Lower leg skin (tissue), 3 donors: Measurements from ENCODE around the gene BZW1.

Experiments
- CTCF ChIP-seq, 3 donors: fragments of 450-650 bp; IDR thresholded peaks; one replicate each; pipeline ENCODE4 v1.5.1; 2016; ENCODE audit warnings: antibody characterized with exemption in 3 of 3, mild to moderate bottlenecking in 3 of 3, moderate library complexity in 2 of 3
- POLR2A ChIP-seq, 2 donors: fragments of 450-650 bp; IDR thresholded peaks; one replicate each; pipeline ENCODE4 v1.6.1; 2016 to 2017; ENCODE audit warnings: antibody characterized with exemption in 2 of 2, mild to moderate bottlenecking in 1 of 2, moderate library complexity in 1 of 2

- TF ChIP-seq CTCF (IDR thresholded peaks at IDR 0.05) (no peak), POLR2A (IDR thresholded peaks at IDR 0.05) (no peak)
Observed at GRCh38 chr2:200850512-200851256, 39.0 kb downstream of the BZW1 start.
